GM18511 (cell line): Measurements from ENCODE around the gene REXO4.
"Not testable (repeated sequence)": the region's sequence is repeated elsewhere in the genome, so short reads cannot be mapped to it uniquely, and the experiment has no call there.

Experiments
- ATAC-seq: cut with Tn5 transposase; IDR thresholded peaks from one replicate; pipeline ENCODE4 v1.9.1; 2021; ENCODE audit warnings: mild to moderate bottlenecking, moderate library complexity; ENCODE audit not compliant: unreplicated experiment

The REXO4 gene

GRCh38 chr9:133421615-133422542, 4.1 kb upstream of the REXO4 start, which contains the start of gene ADAMTS13:
Gene ADAMTS13, plus strand, starts transcription at chr9:133422367. Its CDS starts 77 bp downstream, at chr9:133422444.
- no peak for ATAC-seq

GRCh38 chr9:133420392-133420827, 2.6 kb upstream of the REXO4 start:
- ATAC-seq: no peak

- no peak for ATAC-seq
Observed at GRCh38 chr9:133419005-133419404, 1.2 kb upstream of the REXO4 start.

GRCh38 chr9:133415170-133415569, 2.6 kb downstream of the REXO4 start:
- ATAC-seq: no peak

- no peak for ATAC-seq
Observed at GRCh38 chr9:133408042-133408441, 9.8 kb downstream of the REXO4 start.

- no peak for ATAC-seq
Observed at GRCh38 chr9:133406480-133407307, 11.1 kb downstream of the REXO4 start.

GRCh38 chr9:133405508-133406438, 12.0 kb downstream of the REXO4 start:
- ATAC-seq: no peak

GRCh38 chr9:133404454-133405002, 13.3 kb downstream of the REXO4 start:
- ATAC-seq: no peak

GRCh38 chr9:133403766-133404453, 13.9 kb downstream of the REXO4 start:
- ATAC-seq: no peak

- ATAC-seq: no peak
Observed at GRCh38 chr9:133402689-133403088, 15.1 kb downstream of the REXO4 start.

GRCh38 chr9:133401588-133401987, 16.2 kb downstream of the REXO4 start:
- ATAC-seq: no peak

- ATAC-seq: no peak
Observed at GRCh38 chr9:133400292-133400691, 17.5 kb downstream of the REXO4 start.

- no peak for ATAC-seq
Observed at GRCh38 chr9:133397895-133398294, 19.9 kb downstream of the REXO4 start.

- ATAC-seq: no peak
Observed at GRCh38 chr9:133397370-133397769, 20.4 kb downstream of the REXO4 start.

- ATAC-seq: no peak
Observed at GRCh38 chr9:133396952-133397351, 20.9 kb downstream of the REXO4 start.

- no peak for ATAC-seq
Observed at GRCh38 chr9:133394687-133395271, 23.0 kb downstream of the REXO4 start.

- ATAC-seq: no peak
Observed at GRCh38 chr9:133393399-133393798, 24.4 kb downstream of the REXO4 start.

- not testable (repeated sequence) for ATAC-seq
Observed at GRCh38 chr9:133392308-133392707, 25.5 kb downstream of the REXO4 start.

GRCh38 chr9:133391449-133391848, 26.4 kb downstream of the REXO4 start:
- ATAC-seq: not testable (repeated sequence)
